SU-DHL-6 (cell line): ENCODE results near the gene SENP7.

Experiments
- EZH2phosphoT487 ChIP-seq: fragments of 200-600 bp; sonication (generic), shearing (Covaris generic); conservative IDR thresholded peaks from 2 replicates; pipeline ENCODE4 v1.6.1; 2018; ENCODE audit warnings: mild to moderate bottlenecking, antibody characterized with exemption, low read length, moderate library complexity, mixed read lengths
- TF ChIP-seq, protein P1 (sequence below): fragments of 200-600 bp; sonication (generic); IDR thresholded peaks from one replicate; pipeline ENCODE4 v1.5.1; 2017; ENCODE audit warnings: antibody characterized with exemption, mild to moderate bottlenecking, low read length, moderate library complexity; ENCODE audit not compliant: insufficient read depth, poor library complexity, severe bottlenecking

DNA sequence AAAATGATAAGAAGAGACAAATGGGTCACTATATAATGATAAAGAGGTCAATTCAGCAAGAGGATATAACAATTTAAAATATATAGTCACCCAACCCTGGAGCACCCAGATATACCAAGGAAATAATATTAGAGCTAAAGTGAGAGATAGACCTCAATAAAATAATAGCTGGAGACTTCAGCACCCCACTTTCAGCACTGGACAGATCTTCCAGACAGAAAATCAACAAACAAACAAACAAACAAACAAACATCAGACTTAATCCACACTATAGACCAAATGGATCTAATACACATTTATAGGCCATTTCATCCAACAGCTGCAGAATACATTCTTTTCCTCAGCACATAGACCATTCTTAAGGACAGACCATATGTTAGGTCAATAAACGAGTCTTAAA is 79.4 kb downstream of the SENP7 start:
- TF ChIP-seq EZH2phosphoT487: no peak
- TF ChIP-seq, protein P1, sequence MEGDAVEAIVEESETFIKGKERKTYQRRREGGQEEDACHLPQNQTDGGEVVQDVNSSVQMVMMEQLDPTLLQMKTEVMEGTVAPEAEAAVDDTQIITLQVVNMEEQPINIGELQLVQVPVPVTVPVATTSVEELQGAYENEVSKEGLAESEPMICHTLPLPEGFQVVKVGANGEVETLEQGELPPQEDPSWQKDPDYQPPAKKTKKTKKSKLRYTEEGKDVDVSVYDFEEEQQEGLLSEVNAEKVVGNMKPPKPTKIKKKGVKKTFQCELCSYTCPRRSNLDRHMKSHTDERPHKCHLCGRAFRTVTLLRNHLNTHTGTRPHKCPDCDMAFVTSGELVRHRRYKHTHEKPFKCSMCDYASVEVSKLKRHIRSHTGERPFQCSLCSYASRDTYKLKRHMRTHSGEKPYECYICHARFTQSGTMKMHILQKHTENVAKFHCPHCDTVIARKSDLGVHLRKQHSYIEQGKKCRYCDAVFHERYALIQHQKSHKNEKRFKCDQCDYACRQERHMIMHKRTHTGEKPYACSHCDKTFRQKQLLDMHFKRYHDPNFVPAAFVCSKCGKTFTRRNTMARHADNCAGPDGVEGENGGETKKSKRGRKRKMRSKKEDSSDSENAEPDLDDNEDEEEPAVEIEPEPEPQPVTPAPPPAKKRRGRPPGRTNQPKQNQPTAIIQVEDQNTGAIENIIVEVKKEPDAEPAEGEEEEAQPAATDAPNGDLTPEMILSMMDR: no peak
